Measurements from ENCODE around the gene TMEM150B. TPM values are rescaled to one million over a fixed set of nuclear protein-coding genes. Genes with fewer than 3 reads are reported as not detected.

Gene TMEM150B
- total RNA-seq, 1 donor: under 0.01 TPM

DNA sequence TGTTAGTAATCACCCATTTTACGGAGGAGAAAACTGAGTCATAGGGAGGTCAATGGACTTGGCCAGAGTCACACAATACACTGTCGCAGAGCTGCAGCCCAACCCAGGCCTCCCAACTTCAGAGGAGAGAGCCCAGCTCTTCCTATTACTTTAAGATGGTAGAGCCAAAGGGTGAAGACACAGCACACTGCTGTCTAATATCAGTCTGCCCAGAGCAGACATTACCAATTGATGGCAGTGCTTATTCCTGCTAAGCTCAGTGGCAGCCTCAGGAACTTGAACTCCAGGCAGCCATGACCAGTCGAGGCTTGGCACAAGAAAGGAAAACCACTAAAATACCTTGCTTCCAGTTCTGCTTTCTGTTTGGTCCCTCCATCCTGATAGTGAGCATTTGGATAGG lies 18.4 kb downstream of the TMEM150B start:
- no peaks in the 10 kb centered on the region for H4K20me1 ChIP-seq (ENCODE audit: insufficient read depth, low read length)
- TF ChIP-seq, protein P1, sequence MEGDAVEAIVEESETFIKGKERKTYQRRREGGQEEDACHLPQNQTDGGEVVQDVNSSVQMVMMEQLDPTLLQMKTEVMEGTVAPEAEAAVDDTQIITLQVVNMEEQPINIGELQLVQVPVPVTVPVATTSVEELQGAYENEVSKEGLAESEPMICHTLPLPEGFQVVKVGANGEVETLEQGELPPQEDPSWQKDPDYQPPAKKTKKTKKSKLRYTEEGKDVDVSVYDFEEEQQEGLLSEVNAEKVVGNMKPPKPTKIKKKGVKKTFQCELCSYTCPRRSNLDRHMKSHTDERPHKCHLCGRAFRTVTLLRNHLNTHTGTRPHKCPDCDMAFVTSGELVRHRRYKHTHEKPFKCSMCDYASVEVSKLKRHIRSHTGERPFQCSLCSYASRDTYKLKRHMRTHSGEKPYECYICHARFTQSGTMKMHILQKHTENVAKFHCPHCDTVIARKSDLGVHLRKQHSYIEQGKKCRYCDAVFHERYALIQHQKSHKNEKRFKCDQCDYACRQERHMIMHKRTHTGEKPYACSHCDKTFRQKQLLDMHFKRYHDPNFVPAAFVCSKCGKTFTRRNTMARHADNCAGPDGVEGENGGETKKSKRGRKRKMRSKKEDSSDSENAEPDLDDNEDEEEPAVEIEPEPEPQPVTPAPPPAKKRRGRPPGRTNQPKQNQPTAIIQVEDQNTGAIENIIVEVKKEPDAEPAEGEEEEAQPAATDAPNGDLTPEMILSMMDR (IDR thresholded peaks at IDR 0.05; ENCODE audit: extremely low read depth, low read depth, low read length): no peak
- H3K4me1 ChIP-seq (ENCODE audit: insufficient read depth, low read length): peaks cover 4% of the 10 kb centered on the region
- peaks cover 30% of the 10 kb centered on the region for H3K36me3 ChIP-seq (ENCODE audit: insufficient read depth, low read length)
- no peak overlapping the region for H3K27ac ChIP-seq (ENCODE audit: low read depth, low read length)
- H3K4me2 ChIP-seq (ENCODE audit: insufficient read depth, low read length): no peak overlapping the region
- H2AFZ ChIP-seq (ENCODE audit: low read length): no peak overlapping the region
- no peaks in the 10 kb centered on the region for H3K9me3 ChIP-seq (ENCODE audit: low read depth, low read length)
- no peaks in the 10 kb centered on the region for H3K79me2 ChIP-seq (ENCODE audit: insufficient read depth, low read length)
- DNase-seq (ENCODE audit: insufficient read length, low spot score, missing footprints): peak; percentile 81
- H3K27me3 ChIP-seq (ENCODE audit: insufficient read depth, low read length): no peaks in the 10 kb centered on the region
- H3K4me3 ChIP-seq (ENCODE audit: insufficient read depth, low read length): no peak overlapping the region

- no peaks in the 10 kb centered on the region for H3K27me3 ChIP-seq (ENCODE audit: insufficient read depth, low read length)
- H3K36me3 ChIP-seq (ENCODE audit: insufficient read depth, low read length): peaks cover 30% of the 10 kb centered on the region
- H3K79me2 ChIP-seq (ENCODE audit: insufficient read depth, low read length): no peaks in the 10 kb centered on the region
- no peak overlapping the region for H2AFZ ChIP-seq (ENCODE audit: low read length)
- H3K9me3 ChIP-seq (ENCODE audit: low read depth, low read length): no peaks in the 10 kb centered on the region
- H4K20me1 ChIP-seq (ENCODE audit: insufficient read depth, low read length): no peaks in the 10 kb centered on the region
- TF ChIP-seq, protein P1 (IDR thresholded peaks at IDR 0.05; ENCODE audit: extremely low read depth, low read depth, low read length): no peak
- no peak overlapping the region for H3K27ac ChIP-seq (ENCODE audit: low read depth, low read length)
- peak; percentile 73 for DNase-seq (ENCODE audit: insufficient read length, low spot score, missing footprints)
- no peak overlapping the region for H3K4me2 ChIP-seq (ENCODE audit: insufficient read depth, low read length)
- peaks cover 7% of the 10 kb centered on the region for H3K4me1 ChIP-seq (ENCODE audit: insufficient read depth, low read length)
- H3K4me3 ChIP-seq (ENCODE audit: insufficient read depth, low read length): no peak overlapping the region
Measured at GRCh38 chr19:55305983-55306562, 19.1 kb downstream of the TMEM150B start.

DNA sequence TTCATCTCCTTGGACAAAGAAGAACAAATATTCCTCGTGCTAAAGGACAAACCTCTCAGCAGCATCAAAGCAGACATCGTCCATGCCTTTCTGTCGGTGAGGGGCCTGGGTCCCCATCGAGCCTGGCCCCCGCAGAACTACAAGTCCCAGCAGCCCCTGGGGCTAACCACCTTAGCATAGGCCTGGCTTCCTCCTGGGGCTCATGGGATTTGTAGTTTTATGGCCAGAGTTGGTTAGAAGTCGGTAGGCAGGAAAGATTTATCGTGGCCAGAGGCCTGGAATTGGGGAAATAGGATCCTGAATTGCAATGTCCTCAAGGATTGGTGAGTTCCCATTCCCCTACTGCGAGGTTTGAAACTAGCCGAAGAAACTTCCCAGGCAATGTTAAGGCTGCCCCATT lies 19.6 kb downstream of the TMEM150B start:
- Histone ChIP-seq H3K4me2 (ENCODE audit: insufficient read depth, low read length) (no peak overlapping the region), H2AFZ (ENCODE audit: low read length) (no peak overlapping the region), H3K9me3 (ENCODE audit: low read depth, low read length) (no peaks in the 10 kb centered on the region), H3K4me3 (ENCODE audit: insufficient read depth, low read length) (no peak overlapping the region), H3K79me2 (ENCODE audit: insufficient read depth, low read length) (no peaks in the 10 kb centered on the region), H3K27me3 (ENCODE audit: insufficient read depth, low read length) (no peaks in the 10 kb centered on the region), H4K20me1 (ENCODE audit: insufficient read depth, low read length) (no peaks in the 10 kb centered on the region), H3K36me3 (ENCODE audit: insufficient read depth, low read length) (peaks cover 30% of the 10 kb centered on the region), H3K4me1 (ENCODE audit: insufficient read depth, low read length) (peaks cover 7% of the 10 kb centered on the region), H3K27ac (ENCODE audit: low read depth, low read length) (no peak overlapping the region)
- TF ChIP-seq, protein P1 (IDR thresholded peaks at IDR 0.05; ENCODE audit: extremely low read depth, low read depth, low read length): no peak
- DNase-seq (ENCODE audit: insufficient read length, low spot score, missing footprints): peak; percentile 91

DNA sequence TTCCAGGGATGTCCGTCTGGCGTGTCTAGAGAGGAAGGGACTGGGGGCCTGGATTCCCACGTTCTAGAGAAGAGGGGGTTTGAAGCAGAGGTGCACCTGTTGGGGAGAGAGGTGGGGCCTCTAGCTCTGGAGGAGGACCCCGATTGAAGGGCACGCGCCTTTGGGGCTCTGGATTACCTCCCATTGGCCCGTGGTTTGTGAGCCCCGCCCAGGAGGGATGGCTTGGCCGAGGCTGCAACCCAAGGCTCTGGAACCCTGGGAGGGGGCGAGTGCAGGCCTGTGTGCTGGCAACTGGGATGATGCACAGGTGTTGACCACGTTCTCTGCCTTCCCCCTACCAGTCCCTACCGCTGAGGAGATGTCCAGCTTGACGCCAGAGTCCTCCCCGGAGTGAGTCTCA lies 20.2 kb downstream of the TMEM150B start:
- Histone ChIP-seq H2AFZ (ENCODE audit: low read length) (no peak overlapping the region), H3K4me3 (ENCODE audit: insufficient read depth, low read length) (no peak overlapping the region), H3K79me2 (ENCODE audit: insufficient read depth, low read length) (no peaks in the 10 kb centered on the region), H3K36me3 (ENCODE audit: insufficient read depth, low read length) (peaks cover 30% of the 10 kb centered on the region), H3K9me3 (ENCODE audit: low read depth, low read length) (no peaks in the 10 kb centered on the region), H3K27ac (ENCODE audit: low read depth, low read length) (no peak overlapping the region), H3K27me3 (ENCODE audit: insufficient read depth, low read length) (no peaks in the 10 kb centered on the region), H4K20me1 (ENCODE audit: insufficient read depth, low read length) (no peaks in the 10 kb centered on the region), H3K4me1 (ENCODE audit: insufficient read depth, low read length) (peaks cover 7% of the 10 kb centered on the region), H3K4me2 (ENCODE audit: insufficient read depth, low read length) (no peak overlapping the region)
- peak; percentile 71 for DNase-seq (ENCODE audit: insufficient read length, low spot score, missing footprints)
- TF ChIP-seq, protein P1 (IDR thresholded peaks at IDR 0.05; ENCODE audit: extremely low read depth, low read depth, low read length): no peak

All from osteoblast (primary cell).